Measurements from ENCODE around the gene TBC1D5.
"Not testable (repeated sequence)": the region's sequence is repeated elsewhere in the genome, so short reads cannot be mapped to it uniquely, and the experiment has no call there.

Gene TBC1D5

DNA sequence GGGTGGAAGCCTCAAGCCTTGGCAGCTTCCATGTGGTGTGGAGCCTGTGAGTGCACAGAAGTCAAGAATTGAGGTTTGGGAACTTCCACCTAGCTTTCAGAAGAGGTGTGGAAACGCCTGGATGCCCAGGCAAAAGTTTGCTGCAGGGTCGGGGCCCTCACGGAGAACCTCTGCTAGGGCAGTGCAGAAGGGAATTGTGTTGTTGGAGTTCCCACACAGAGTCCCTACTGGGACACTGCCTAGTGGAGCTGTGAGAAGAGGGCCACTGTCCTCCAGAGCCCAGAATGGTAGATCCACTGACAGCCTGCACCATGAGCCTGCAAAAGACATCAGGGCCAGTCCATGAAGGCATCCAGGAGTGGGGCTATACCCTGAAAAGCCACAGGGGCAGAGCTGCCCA lies 613.8 kb downstream of the TBC1D5 start:
- not testable (repeated sequence) for DNase-seq

DNA sequence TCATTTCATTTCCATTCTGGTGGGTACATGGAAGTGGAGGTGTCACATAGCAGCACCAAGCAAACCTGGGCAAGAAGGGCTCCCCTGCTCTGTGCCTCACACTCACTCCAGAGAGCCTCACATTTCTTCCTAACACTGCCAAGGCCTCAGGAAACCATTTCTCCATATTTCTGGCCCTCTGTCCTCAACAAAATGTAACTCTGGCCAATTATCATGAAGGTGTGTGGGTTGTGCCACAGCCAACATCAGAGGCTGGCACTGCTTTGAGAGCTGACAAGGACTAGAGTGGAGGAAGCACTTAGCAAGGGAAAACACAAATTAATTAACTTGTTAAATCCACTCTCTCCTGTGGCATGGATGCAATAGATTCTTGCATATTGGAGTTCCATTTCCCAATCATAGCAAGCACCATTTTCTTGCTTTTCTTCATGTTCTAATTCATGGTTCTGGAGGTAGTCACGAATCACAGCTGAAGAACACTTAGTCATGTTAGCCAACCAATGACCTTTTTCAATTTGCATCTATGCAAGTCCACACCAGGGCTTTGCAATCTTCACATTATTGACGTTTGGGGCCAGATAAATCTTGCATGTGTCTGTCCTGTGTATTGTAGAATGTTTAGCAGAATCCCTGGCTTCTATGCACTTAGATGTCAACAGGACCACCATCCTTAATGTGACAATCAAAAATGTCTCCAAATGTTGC lies 616.5 kb downstream of the TBC1D5 start:
- DNase-seq: no peak

DNA sequence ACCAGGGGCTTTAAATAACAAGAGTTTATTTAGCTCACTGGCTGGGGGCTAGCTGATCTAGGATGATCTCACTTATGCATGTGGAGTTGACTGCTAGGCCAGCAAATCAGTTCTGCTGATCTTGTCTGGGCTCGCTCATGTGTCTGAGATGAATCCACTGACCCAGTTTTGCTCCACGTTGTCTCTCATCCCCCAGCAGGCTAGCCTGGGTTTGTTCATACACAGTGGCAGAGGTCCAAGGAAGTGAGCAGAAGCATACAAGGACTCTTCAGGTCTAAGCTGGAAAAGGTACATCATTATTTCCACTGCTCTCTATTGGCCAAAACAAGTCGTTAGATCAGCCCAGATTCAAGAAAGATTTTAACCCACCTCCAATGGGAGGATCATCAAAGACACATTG lies 619.7 kb downstream of the TBC1D5 start:
- no peak for DNase-seq

DNA sequence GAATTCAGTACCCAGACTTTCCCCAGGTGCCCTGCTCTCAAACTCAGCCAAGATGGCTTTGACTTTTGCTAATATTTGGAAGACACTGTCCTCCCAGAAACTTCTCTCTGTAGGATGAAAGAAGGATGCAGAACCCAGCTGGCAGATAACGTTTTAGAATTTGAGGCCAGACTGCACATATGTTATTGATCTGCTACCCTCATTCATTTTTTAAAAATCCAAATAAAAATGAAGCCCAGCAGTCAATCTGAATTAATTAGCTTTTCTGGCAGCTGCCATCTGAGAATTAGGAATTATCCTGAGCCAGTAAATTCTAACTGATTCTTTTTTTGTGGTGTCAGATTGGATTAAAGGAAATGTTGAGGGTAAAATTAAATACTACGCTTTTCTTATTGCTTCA lies 621.1 kb downstream of the TBC1D5 start:
- no peak for DNase-seq

DNA sequence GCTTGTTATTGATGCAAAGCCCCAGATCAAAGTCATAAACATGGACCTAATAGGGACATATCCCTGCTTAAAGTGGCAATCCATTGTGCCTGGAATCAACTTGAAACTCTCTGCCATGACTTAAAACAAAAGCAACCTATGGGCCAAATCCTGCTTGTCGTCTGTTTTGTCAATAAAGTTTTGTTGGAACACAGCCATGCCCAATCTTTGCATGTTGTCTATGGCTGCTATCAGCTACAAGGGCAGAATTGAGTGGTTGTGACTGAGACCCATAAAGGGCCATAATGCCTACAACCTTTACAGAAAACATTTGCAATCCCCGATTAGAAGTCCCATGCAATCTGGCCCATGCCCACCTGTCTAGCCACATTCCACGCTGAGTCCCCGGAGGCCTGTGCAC lies 622.3 kb downstream of the TBC1D5 start:
- DNase-seq: no peak

DNA sequence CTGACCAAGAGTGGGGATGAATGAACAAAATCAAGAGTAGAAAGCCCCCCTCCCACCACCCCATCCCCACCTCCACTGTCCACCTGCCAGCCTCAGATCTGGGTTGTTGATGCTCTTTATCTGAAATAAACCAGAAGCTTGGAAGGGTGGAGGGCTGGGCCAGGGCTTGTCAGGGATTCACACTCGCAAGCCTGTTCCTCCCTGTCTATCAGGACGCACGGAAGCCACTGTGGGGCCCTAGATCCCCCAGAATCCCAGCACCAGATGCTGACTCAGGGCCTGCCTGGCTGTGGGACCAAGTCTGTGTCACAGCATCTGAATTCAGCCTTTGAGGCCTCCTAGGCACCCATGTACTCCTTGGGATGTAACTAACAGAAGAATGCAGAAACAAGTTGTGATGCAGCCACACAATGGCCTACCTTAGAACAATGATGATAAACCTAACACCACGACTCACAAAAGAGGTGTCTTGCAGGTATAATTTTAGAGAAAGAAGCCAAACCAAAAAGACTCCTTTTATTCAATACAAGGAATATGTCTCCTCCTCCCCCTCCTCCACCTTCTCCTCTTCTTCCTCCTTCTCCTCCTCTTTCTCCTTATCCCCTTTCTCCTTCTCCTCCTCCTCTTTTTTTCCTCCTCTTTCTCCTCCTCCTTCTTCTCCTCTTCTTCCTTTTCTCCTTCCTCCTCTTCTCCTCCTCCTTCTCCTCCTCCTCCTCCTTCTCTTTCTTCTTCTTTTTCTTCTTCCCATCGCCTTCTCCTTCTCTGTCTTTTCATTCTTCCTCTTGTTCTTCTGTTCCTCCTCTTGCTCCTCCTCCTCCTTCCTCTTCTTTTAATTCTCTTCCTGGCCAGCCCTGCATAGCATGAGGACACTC lies 623.0 kb downstream of the TBC1D5 start:
- DNase-seq: no peak

DNA sequence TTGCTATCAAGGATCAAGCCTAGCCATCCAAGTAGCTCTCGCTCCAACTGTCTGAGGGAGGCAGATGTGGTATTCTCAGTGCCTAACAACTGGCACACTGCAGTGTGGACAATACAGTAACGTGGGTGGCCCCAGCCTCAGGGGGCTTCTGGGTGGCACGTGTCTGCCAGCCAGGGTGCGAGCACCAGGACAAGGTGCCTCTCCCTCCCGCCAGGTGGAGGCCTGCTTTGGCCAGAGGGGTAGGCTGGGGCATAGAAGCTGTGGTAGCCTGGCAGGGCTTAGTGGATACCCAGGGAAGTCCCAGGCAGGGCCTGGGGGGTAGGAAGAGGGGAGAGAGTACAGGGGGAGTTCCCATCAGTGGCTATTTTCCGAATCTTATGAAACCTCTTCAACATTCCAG lies 623.7 kb downstream of the TBC1D5 start:
- DNase-seq: no peak

DNA sequence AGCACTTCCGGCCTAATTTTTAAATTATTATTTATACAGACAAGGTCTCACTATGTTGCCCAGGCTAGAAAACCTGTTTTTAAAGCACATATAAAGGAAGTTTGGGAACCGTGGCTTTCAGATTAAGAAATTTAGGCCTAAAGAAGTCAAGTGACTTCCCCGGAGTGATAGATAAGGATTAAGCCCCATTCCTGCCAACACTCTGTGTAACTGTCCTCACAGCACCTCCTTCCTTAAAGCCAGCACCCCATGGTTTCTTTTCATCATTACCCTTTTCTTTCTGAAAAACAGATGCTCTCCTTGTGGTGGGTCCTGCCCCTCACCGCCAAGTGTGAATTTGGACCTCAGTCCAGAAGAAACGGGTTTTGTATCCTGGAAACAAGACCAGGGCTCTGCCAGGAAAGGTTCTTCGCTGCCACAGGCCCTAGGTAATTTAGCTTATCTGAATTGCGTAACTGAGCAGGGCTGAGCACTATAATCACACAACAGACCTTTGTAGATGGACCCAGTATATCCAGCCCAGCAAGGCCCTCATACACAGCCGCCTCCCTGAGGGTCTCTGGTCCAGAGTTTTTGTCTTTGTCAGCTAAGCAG lies 626.3 kb downstream of the TBC1D5 start:
- DNase-seq: no peak

DNA sequence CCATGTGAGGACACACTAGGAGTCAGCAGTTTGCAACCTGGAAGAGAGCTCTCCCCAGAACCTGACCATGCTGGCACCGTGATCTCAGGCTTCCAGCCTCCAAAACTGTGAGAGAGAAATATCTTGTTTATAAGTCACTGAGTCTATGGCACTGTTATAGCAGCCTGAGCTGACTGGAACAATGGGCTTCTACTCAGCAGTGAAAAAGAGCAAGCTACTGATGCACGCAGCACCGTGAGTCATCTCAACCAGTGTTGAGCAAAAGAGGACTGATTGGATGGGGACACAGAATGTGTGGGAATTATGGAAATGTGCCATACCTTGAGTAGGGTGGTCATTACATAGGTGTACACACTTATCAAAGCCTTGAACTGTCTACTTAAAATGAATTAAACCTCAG lies 627.2 kb downstream of the TBC1D5 start:
- DNase-seq: no peak

DNA sequence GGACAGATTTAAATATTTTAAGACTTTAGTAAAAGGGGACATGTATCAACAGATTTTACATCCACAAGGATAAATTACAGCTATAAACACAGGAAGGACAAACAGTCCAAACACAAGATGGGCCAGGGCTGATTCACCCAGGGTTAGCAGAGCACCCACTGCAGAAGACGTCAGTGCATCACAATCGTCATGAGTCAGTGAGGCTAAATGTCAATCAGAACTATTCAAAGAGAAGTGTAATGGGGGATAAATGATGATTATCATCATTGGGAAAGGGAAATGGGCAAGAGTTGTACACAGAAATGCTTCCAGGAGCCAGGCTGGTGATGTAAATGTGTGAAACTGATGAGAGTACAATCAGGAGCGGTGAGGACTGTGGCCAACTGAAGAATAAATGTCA lies 630.8 kb downstream of the TBC1D5 start:
- no peak for DNase-seq

DNA sequence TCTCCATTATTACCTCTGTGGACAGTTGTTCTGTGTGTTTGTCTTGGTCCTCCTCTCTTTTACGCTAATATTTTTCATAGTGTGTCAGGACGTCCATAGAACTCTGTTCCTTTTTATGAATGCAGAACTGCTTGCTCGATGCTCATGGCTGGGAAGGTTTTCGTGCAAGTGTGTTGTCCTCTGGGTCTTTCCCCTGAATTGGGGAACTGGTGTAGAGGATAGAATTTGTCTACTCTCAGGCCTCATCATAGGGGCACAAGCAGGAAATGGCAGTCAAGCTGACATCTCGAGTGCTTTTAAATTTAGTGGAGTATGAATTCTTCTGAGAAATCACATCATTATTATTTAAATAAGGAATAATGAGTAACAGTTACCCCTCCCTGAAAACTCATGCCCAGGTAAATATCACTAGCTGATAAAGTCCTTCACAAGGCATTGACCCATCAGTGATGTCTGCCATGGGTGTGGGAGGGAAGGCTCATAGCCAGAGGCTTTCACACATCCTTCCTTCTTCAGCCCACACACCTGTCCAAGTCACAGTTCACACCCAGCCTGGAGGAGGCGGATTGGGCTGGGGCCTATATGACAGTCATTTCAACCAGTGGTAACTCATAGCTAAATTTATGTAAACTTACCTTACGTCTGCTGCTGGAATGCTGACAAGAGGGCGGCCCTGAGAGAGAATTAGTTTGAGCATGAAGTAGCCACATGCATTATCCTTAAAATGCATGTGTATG lies 631.6 kb downstream of the TBC1D5 start:
- no peak for DNase-seq

All from T-helper 2 cell (primary cell).